Pancreas (tissue), 10 donors: ENCODE data around the gene GAL3ST3. TPM values are rescaled to one million over a fixed set of nuclear protein-coding genes. Genes with fewer than 3 reads are reported as not detected.

ENCODE experiments used
- ATAC-seq, 4 donors: fragments of 200-7000 bp; cut with Tn5 transposase; one replicate each; pipeline versions ENCODE4 v1.8.0 to v1.9.1; 2020; ENCODE audit warnings: mild to moderate bottlenecking in 4 of 4, moderate library complexity in 4 of 4
- DNase-seq, 6 donors: peaks; one replicate each; pipeline ENCODE4 v3.0.0-alpha.2; 2020
- FAIRE-seq: peaks from 2 replicates; lab custom pipeline; 2012; peaks lifted over from hg19 to GRCh38; lab: Jason Lieb, UNC
- H3K27ac ChIP-seq, 4 donors: fragments of 200-600 bp; sonication (generic); 1 replicate in 3 of 4; 2 replicates in 1 of 4; pipeline versions ENCODE4 v1.5.0 to v1.8.0; 2020
- H3K27me3 ChIP-seq, 4 donors: fragments of 200-600 bp; one replicate each; pipeline ENCODE4 v1.8.0; 2021
- H3K36me3 ChIP-seq, 3 donors: fragments of 200-600 bp; sonication (generic) in 1 of 3; one replicate each; pipeline versions ENCODE4 v1.5.0 to v1.8.0; 2020 to 2021
- H3K4me1 ChIP-seq, 3 donors: fragments of 200-600 bp; one replicate each; pipeline ENCODE4 v1.8.0; 2021
- H3K4me3 ChIP-seq, 4 donors: fragments of 200-600 bp; sonication (generic) in 2 of 4; one replicate each; pipeline versions ENCODE4 v1.5.0 to v1.8.0; 2020 to 2021
- H3K9me3 ChIP-seq, 4 donors: fragments of 200-600 bp; one replicate each; pipeline ENCODE4 v1.8.0; 2021
- CTCF ChIP-seq, 4 donors: fragments of 200-600 bp; sonication (generic) in 3 of 4; IDR thresholded peaks; one replicate each; pipeline versions ENCODE4 v1.5.0 to v1.8.0; 2021; ENCODE audit warnings: antibody characterized with exemption in 4 of 4
- WGBS, 2 donors: extraction: QIAGEN DNeasy Blood & Tissue Kit; methylation state at CpG; one replicate each; pipeline ENCODE4 v1.1.7; 2013; 5-methylcytosine and 5-hydroxymethylcytosine counted together
- intact Hi-C, 3 donors: fragments of 100-400 bp; cut with DNase I; formaldehyde crosslinking; loops; one replicate each; pipeline versions ENCODE4 v1.11.1 to v1.14.2; 2022
- polyA plus RNA-seq, 2 donors: library from polyadenylated mRNA; stranded (reverse); fragments of 200-250 nt; gene quantifications; one replicate each; pipeline ENCODE4 v1.2.3, GENCODE V29; 2013
- total RNA-seq, 6 donors: library from RNA; stranded (reverse); fragmentation: NEBNext Ultra II Directional in 4 of 6; extraction: Animal tissue kit (Norgen Biotek cat#: 25700) in 4 of 6; gene quantifications; one replicate each; pipeline versions ENCODE4 v1.2.1 to v1.2.4, GENCODE V29; 2021 to 2023
- donor health status: healthy with polysubstance abuse.
- donor health status: DM: no; HTN: no; CAD: no; lungs with moderate emphysema.
- donor health status: DM: no; HTN: no; CAD: no.
- donor health status: control.
- donor health status: control.
- donor health status: Bipolar disorder and iron deficiency.
- donor health status: DM: yes; HTN: yes; CAD: no.
- donor health status: DM: no; HTN: no; CAD: no.
- donor health status: DM: no; HTN: no; CAD: no.
- donor health status: DM: yes; HTN: yes; CAD: no.

GAL3ST3 gene
- total and polyA plus RNA-seq, 8 donors: 0.20 to 1.8 (median 0.43) TPM; not detected in 1

GRCh38 chr11:66084821-66085475 lies 36.0 kb upstream of the GAL3ST3 start:
- DNase-seq (no peak), FAIRE-seq (no peak), ATAC-seq (no peak)
- WGBS, 2 donors: 71 to 77% methylated on average over 3 of the region's 3 CpGs
- Histone ChIP-seq H3K27ac (no peak overlapping the region), H3K27me3 (no peaks in the 10 kb centered on the region), H3K4me3 (no peak overlapping the region), H3K36me3 (no peaks in the 10 kb centered on the region), H3K9me3 (no peaks in the 10 kb centered on the region), H3K4me1 (peaks cover 37 to 51% (median 43%) of the 10 kb centered on the region in 3 donors)
- intact Hi-C loops: no loop called here
- no peak for TF ChIP-seq CTCF (IDR thresholded peaks at IDR 0.05)

DNA sequence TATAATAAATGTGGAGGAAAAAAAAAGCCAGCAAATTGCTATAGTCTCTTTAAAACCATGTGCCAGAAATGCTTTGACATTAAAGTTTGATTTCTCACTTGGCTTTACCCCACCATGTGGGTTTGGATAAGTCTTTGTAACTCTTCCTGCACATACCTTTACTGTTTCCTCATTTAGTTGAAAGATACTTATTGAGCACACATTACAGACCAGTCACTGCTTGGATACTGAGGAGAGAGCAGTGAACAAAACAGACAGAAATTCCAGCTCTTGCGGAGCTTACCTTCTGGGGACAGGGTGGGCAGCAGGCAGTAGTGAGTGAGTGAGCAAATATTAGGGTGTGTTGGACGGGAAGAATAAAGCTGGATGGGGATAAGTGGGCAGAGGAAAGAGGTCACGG lies 34.8 kb upstream of the GAL3ST3 start:
- Histone ChIP-seq H3K4me1 (peaks cover 37 to 51% (median 43%) of the 10 kb centered on the region in 3 donors), H3K4me3 (no peak overlapping the region), H3K9me3 (no peaks in the 10 kb centered on the region), H3K27me3 (no peaks in the 10 kb centered on the region), H3K27ac (peak overlapping the region in 2 of 4 donors; percentile 27 to 53), H3K36me3 (no peaks in the 10 kb centered on the region)
- intact Hi-C loops: no loop called here
- ATAC-seq (no peak), FAIRE-seq (no peak), DNase-seq (no peak)
- no peak for TF ChIP-seq CTCF (IDR thresholded peaks at IDR 0.05)
- WGBS, 2 donors: 73 to 81% methylated on average over 3 of the region's 3 CpGs

GRCh38 chr11:66082946-66083698 lies 34.2 kb upstream of the GAL3ST3 start:
- peak overlapping the region in 2 of 4 donors; percentile 27 to 53 for H3K27ac ChIP-seq
- ATAC-seq (peak; percentile 54 to 83 (median 73)), FAIRE-seq (no peak), DNase-seq (peak in 3 of 6 donors; percentile 48 to 52 (median 51))
- H3K4me1 ChIP-seq: peaks cover 34 to 51% (median 43%) of the 10 kb centered on the region in 3 donors
- WGBS, 2 donors: 29 to 30% methylated on average over 4 of the region's 4 CpGs
- intact Hi-C loops: no loop called here
- H3K9me3 ChIP-seq: no peaks in the 10 kb centered on the region
- no peak overlapping the region for H3K4me3 ChIP-seq
- no peak for TF ChIP-seq CTCF (IDR thresholded peaks at IDR 0.05)
- H3K36me3 ChIP-seq: no peaks in the 10 kb centered on the region
- H3K27me3 ChIP-seq: no peaks in the 10 kb centered on the region

DNA sequence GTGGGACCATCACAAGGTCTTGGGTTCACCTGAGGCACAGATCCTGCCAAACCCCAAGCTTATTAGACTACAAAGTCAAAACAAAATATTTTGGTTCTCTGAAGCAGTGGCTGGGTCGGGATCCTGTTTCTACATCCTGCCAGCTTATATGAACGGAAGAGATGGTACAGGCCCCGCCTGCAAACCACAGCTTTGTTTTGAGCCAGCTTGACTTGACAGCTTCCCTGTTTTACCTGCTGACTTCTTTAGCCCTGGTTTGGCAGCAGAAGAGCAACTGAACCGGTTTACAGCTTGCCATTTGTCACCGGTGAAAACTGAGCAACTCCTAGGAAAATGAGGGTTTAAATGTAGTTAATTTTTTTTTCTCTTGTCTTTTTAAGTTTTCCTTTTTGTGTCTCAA lies 32.5 kb upstream of the GAL3ST3 start:
- 4 to 5% methylated on average over 5 of the region's 5 CpGs for WGBS, 2 donors
- ATAC-seq (peak; percentile 63 to 88 (median 84)), DNase-seq (peak in 3 of 6 donors; percentile 45 to 74 (median 67)), FAIRE-seq (no peak)
- Histone ChIP-seq H3K27me3 (no peaks in the 10 kb centered on the region), H3K27ac (peak overlapping the region in 2 of 4 donors; percentile 30 to 60), H3K4me3 (no peak overlapping the region), H3K9me3 (no peaks in the 10 kb centered on the region), H3K4me1 (peaks cover 30 to 51% (median 43%) of the 10 kb centered on the region in 3 donors), H3K36me3 (no peaks in the 10 kb centered on the region)
- intact Hi-C loops: no loop called here
- TF ChIP-seq CTCF (IDR thresholded peaks at IDR 0.05): no peak
